HEK293T (cell line): ENCODE results near the gene DNAJC6.

ENCODE experiments used
- CTCF ChIA-PET: fragments of 350-600 bp; formaldehyde crosslinking; extraction: SDS; loops from one replicate; lab custom pipeline; 2021; ENCODE audit warnings: antibody characterized with exemption, inconsistent platforms; lab: Yijun Ruan, JAX
- POLR2A ChIA-PET: fragments of 350-600 bp; formaldehyde crosslinking; extraction: SDS; loops from one replicate; lab custom pipeline; 2020; ENCODE audit warnings: antibody characterized with exemption, inconsistent platforms; lab: Yijun Ruan, JAX
- DNase-seq: peaks from one replicate; pipeline ENCODE4 v3.0.0; 2012; ENCODE audit warnings: mixed read lengths; ENCODE audit errors: extremely low spot score
- ARNT ChIP-seq: fragments of 450-650 bp; IDR thresholded peaks from 2 replicates; pipeline ENCODE4 v1.6.1; 2017; ENCODE audit warnings: mild to moderate bottlenecking
- BHLHE40 ChIP-seq: fragments of 450-650 bp; IDR thresholded peaks from 2 replicates; pipeline ENCODE4 v1.6.1; 2016; ENCODE audit warnings: mild to moderate bottlenecking, moderate library complexity, borderline replicate concordance
- CTBP1 ChIP-seq: fragments of 450-650 bp; IDR thresholded peaks from 2 replicates; pipeline ENCODE4 v1.6.1; 2016; ENCODE audit warnings: borderline replicate concordance
- ELF4 ChIP-seq: fragments of 450-650 bp; IDR thresholded peaks from 2 replicates; pipeline ENCODE4 v1.6.1; 2017; ENCODE audit warnings: antibody characterized with exemption
- FOXA1 ChIP-seq: fragments of 450-650 bp; IDR thresholded peaks from 2 replicates; pipeline ENCODE4 v1.6.1; 2016; ENCODE audit warnings: mild to moderate bottlenecking
- FOXK2 ChIP-seq: fragments of 450-650 bp; IDR thresholded peaks from 2 replicates; pipeline ENCODE4 v1.6.1; 2016; ENCODE audit warnings: mild to moderate bottlenecking
- FOXM1 ChIP-seq: fragments of 450-650 bp; IDR thresholded peaks from 2 replicates; pipeline ENCODE4 v1.6.1; 2017; ENCODE audit warnings: mild to moderate bottlenecking, borderline replicate concordance
- HDGF ChIP-seq: fragments of 450-650 bp; IDR thresholded peaks from 2 replicates; pipeline ENCODE4 v1.6.1; 2017; ENCODE audit warnings: antibody characterized with exemption, borderline replicate concordance
- L3MBTL2 ChIP-seq: fragments of 450-650 bp; conservative IDR thresholded peaks from 2 replicates; pipeline ENCODE4 v1.6.1; 2016; ENCODE audit warnings: mild to moderate bottlenecking
- LEF1 ChIP-seq: fragments of 450-650 bp; IDR thresholded peaks from 2 replicates; pipeline ENCODE4 v1.6.1; 2017; ENCODE audit warnings: mild to moderate bottlenecking, borderline replicate concordance
- NFRKB ChIP-seq: fragments of 450-650 bp; IDR thresholded peaks from 2 replicates; pipeline ENCODE4 v1.6.1; 2016; ENCODE audit warnings: mild to moderate bottlenecking, moderate library complexity
- SP1 ChIP-seq: fragments of 450-650 bp; IDR thresholded peaks from 2 replicates; pipeline ENCODE4 v1.6.1; 2017
- SUZ12 ChIP-seq: fragments of 450-650 bp; IDR thresholded peaks from 2 replicates; pipeline ENCODE4 v1.6.1; 2016; ENCODE audit warnings: mild to moderate bottlenecking
- TARDBP ChIP-seq: fragments of 450-650 bp; IDR thresholded peaks from 2 replicates; pipeline ENCODE4 v1.6.1; 2016
- ZNF384 ChIP-seq: fragments of 450-650 bp; IDR thresholded peaks from 2 replicates; pipeline ENCODE4 v1.6.1; 2016
- TF ChIP-seq, protein P1 (sequence below): fragments of 450-650 bp; IDR thresholded peaks from 2 replicates; pipeline ENCODE4 v1.6.1; 2016

Gene DNAJC6

DNA sequence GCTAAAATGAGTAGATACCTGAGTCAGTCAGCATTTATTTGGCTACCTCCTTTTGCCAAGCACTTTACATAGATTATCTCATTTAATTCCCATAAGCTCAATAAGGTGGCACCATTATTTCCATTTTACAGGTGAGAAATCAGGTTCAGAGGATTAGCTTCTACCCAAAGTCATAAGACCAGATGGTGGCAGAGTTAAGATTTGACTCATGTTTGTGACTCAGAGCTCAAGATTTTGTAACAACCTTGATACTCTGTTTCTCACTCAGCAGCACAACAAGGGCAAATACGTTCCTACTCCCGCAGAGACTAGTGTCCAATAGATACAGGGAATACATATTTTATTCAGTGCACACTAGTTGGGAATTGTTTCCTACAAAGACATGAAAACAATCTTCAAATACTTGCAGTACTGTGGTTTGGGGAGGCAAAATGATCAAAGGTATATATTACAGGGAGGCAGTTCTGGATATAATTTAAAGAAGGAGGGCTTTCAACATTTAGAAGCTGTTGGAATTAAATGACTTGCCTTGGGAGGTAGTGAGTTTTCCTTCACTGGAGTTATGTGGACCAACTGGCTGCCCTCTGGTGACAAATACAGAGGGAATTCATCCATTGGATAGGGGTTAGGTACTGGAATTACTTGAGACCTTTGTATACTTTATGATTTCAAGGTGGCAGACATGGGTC is 114.7 kb downstream of the DNAJC6 start:
- TF ChIP-seq L3MBTL2 (no peak), FOXA1 (no peak), ZNF384 (no peak), BHLHE40 (no peak), TARDBP (no peak), LEF1 (no peak), FOXM1 (no peak), FOXK2 (no peak), CTBP1 (no peak), SUZ12 (no peak), ELF4 (no peak)
- TF ChIP-seq, protein P1, sequence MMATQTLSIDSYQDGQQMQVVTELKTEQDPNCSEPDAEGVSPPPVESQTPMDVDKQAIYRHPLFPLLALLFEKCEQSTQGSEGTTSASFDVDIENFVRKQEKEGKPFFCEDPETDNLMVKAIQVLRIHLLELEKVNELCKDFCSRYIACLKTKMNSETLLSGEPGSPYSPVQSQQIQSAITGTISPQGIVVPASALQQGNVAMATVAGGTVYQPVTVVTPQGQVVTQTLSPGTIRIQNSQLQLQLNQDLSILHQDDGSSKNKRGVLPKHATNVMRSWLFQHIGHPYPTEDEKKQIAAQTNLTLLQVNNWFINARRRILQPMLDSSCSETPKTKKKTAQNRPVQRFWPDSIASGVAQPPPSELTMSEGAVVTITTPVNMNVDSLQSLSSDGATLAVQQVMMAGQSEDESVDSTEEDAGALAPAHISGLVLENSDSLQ, result no peak
- no peak for DNase-seq
- ChIA-PET POLR2A (no interaction called here), CTCF (no interaction called here)

DNA sequence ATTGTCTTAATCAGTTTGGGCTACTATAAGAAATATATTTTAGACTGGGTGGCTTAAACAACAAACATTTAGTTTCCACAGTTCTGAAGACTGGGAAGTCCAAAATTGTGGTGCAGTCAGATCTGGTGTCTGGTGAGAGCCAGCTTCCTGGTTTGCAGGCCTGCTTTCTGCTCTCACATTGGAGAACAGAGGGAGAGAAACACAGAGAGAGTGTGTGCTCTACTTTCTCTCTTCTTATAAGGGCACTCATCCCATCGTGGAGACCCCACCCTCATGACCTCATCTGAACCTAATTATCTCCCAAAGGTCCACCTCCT is 115.2 kb downstream of the DNAJC6 start:
- no peak for DNase-seq
- ChIA-PET CTCF (no interaction called here), POLR2A (no interaction called here)
- no peak for TF ChIP-seq LEF1
- TF ChIP-seq, protein P1, result no peak
- no peak for TF ChIP-seq SP1
- TF ChIP-seq TARDBP, result no peak
- no peak for TF ChIP-seq FOXM1
- no peak for TF ChIP-seq ZNF384
- TF ChIP-seq ARNT, result no peak

DNA sequence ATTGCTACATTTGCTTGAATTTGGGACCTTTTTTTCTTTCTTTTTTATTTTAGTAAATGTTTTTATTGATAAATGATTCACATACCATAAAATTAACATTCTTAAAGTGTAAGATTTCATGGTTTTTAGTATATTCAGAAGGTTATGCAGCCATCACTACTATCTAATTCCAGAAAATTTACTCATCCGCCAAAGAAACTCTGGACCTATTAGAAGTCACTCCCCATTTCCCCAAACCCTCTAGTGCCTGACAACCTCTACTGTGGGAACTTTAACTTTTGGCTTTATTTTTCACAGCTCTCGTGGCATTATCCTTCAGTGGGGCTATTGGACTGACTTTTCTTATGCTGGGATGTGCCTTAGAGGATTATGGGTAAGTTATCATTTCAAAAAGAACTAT is 115.7 kb downstream of the DNAJC6 start:
- TF ChIP-seq FOXM1 (no peak), FOXA1 (no peak), ZNF384 (no peak), BHLHE40 (no peak), HDGF (no peak), ELF4 (no peak), L3MBTL2 (no peak), LEF1 (no peak), SP1 (no peak), CTBP1 (no peak), FOXK2 (no peak), TARDBP (no peak), SUZ12 (no peak), ARNT (no peak), NFRKB (no peak)
- TF ChIP-seq, protein P1, result no peak
- POLR2A ChIA-PET, result no interaction called here
- CTCF ChIA-PET, result no interaction called here
- DNase-seq, result no peak

DNA sequence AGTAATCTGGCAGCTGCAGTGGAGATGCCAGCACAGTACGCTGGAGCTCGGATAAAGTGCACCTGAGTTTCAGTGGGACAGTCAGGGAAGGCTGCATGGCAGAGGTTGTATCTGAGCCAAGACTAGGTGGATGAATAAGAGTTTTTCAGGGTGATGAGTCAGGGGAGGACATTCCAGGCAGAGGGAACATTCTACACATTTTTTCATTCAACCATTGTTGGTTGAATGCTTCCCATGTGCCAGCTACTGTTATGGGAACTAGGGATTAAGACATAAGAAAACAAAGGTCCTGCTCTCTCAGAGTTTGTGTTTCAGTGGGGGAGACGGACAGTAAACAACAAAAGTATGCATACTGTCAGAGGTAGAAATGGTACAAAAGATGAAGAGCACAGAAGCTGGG is 116.4 kb downstream of the DNAJC6 start:
- CTCF ChIA-PET, result interaction anchor here (1.0 kb wide), 1 partner anchor 262 kb away, joined by 3 read pairs; no protein-coding TSS in a partner anchor
- DNase-seq, result no peak
- TF ChIP-seq ZNF384, result no peak
- POLR2A ChIA-PET, result no interaction called here

DNA sequence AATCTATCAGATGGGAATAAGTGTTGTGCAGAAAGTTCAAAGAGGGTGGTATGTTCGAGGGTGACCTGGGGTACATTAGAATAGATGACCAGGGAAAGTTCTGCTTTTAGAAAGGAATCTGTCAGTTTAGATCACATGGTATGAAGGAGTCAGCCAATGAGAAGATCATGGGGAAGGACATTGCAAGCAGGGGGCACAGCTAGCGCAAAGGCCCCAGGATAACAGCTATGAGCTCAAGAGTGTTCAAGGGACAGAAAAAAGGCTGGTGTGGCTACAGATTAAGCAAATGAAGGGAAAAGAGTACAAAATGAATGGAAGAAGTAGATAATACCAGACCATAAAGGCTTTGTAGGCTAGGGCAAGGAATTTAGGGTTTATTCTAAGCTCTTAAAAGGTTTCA is 119.7 kb downstream of the DNAJC6 start:
- ChIA-PET POLR2A (no interaction called here), CTCF (interaction anchor here (1.6 to 4.3 kb wide), 2 partner anchors 10 to 259 kb away, joined by 3 to 23 read pairs; no protein-coding TSS in a partner anchor)
- no peak for DNase-seq
- TF ChIP-seq, protein P1, result no peak

DNA sequence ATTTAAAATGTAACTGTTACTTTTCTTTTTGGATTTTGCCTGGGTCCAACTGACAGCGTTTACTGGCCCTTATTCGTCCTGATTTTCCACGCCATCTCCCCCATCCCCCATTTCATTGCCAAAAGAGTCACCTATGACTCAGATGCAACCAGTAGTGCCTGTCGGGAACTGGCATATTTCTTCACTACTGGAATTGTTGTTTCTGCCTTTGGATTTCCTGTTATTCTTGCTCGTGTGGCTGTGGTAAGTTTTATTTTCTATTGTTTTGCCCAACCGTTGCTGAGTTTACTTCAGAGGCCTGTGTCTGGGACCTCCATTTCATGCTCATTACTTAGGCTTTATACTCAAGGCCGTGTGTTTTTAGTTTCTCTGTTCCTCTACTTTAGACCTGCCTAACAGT is 120.5 kb downstream of the DNAJC6 start:
- POLR2A ChIA-PET, result no interaction called here
- DNase-seq, result no peak
- CTCF ChIA-PET, result interaction anchor here (1.6 to 4.3 kb wide), 4 partner anchors 9 to 258 kb away, joined by 3 to 23 read pairs (median 7); no protein-coding TSS in a partner anchor
- TF ChIP-seq ARNT, result no peak
- no peak for TF ChIP-seq SP1
- TF ChIP-seq FOXK2, result no peak
- TF ChIP-seq NFRKB, result no peak
- TF ChIP-seq ELF4, result no peak
- TF ChIP-seq L3MBTL2, result no peak
- TF ChIP-seq, protein P1, result no peak
- no peak for TF ChIP-seq CTBP1
- TF ChIP-seq ZNF384, result no peak
- no peak for TF ChIP-seq FOXM1
- no peak for TF ChIP-seq LEF1
- TF ChIP-seq TARDBP, result no peak
- TF ChIP-seq SUZ12, result no peak
- TF ChIP-seq HDGF, result no peak
- TF ChIP-seq BHLHE40, result no peak
- TF ChIP-seq FOXA1, result no peak
